ENCODE measurements around the gene SPOCK3. TPM values are rescaled to one million over a fixed set of nuclear protein-coding genes. Genes with fewer than 3 reads are reported as not detected.

SPOCK3 gene
- total and polyA plus RNA-seq, 4 donors: 0.08 to 0.42 (median 0.24) TPM

- Histone ChIP-seq H3K9me3 (ENCODE audit: control insufficient read depth in 4 of 4, low read length in 3 of 4) (no peaks in the 10 kb centered on the region), H3K27me3 (ENCODE audit: control insufficient read depth in 4 of 4, insufficient read depth in 4 of 4, low read length in 3 of 4) (peaks cover 0 to 4% (median 0%) of the 10 kb centered on the region in 4 donors), H3K36me3 (ENCODE audit: control insufficient read depth in 4 of 4, insufficient read depth in 3 of 4, low read depth in 1 of 4, low read length in 3 of 4) (no peaks in the 10 kb centered on the region), H3K4me1 (ENCODE audit: control insufficient read depth in 4 of 4, insufficient read depth in 4 of 4, low read length in 3 of 4) (peaks cover 4 to 14% (median 13%) of the 10 kb centered on the region in 4 donors), H3K4me3 (ENCODE audit: low read depth in 1 of 3, low read length in 3 of 3) (no peak overlapping the region), H3K9ac (ENCODE audit: low read depth in 1 of 2, low read length in 2 of 2) (no peak overlapping the region), H3K27ac (ENCODE audit: low read depth in 1 of 2, low read length in 2 of 2) (no peak overlapping the region)
- no peak for DNase-seq (ENCODE audit: low spot score)
- TF ChIP-seq FOXA1 (IDR thresholded peaks at IDR 0.05): no peak
- no peak for TF ChIP-seq EGR1 (IDR thresholded peaks at IDR 0.05; ENCODE audit: low read depth in 2 of 2)
- TF ChIP-seq GABPA (IDR thresholded peaks at IDR 0.05 in 1 of 2, conservative IDR thresholded peaks at IDR 0.05 in 1 of 2): no peak
- TF ChIP-seq JUND (IDR thresholded peaks at IDR 0.05): no peak
- TF ChIP-seq REST (IDR thresholded peaks at IDR 0.05): no peak
- no peak for TF ChIP-seq CTCF (IDR thresholded peaks at IDR 0.05; ENCODE audit: low read depth, low read length, missing input control)
- TF ChIP-seq, protein P1, sequence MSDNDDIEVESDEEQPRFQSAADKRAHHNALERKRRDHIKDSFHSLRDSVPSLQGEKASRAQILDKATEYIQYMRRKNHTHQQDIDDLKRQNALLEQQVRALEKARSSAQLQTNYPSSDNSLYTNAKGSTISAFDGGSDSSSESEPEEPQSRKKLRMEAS (IDR thresholded peaks at IDR 0.05): no peak
- no peak for TF ChIP-seq ATF3 (IDR thresholded peaks at IDR 0.05)
- TF ChIP-seq RXRA (IDR thresholded peaks at IDR 0.05): no peak
- TF ChIP-seq NR2F2 (IDR thresholded peaks at IDR 0.05): no peak
- 72% methylated on average over 5 of the region's 5 CpGs for WGBS
These were observed 3.5 kb downstream of the SPOCK3 start for GRCh38 chr4:167230744-167231143.

DNA sequence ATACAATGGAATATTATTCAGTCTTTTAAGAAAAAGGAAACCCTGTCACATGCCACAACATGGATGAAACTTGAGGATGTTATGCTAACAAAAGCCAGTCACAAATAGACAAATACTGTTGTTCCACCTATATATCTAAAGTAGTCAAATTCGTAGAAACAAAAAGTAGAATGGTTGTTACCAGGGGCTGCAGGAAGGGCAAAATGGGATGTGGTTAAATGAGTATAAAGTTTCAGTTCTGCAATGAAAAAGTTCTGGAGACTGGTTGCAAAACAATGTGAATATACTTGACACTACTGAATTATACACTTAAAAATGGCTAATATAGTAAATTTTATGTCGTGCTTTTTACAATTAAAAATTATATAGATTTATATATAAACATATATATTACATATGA lies 12.2 kb downstream of the SPOCK3 start:
- 66% methylated on average over 2 of the region's 2 CpGs for WGBS
- no peaks in the 10 kb centered on the region for H3K4me1 ChIP-seq (ENCODE audit: control insufficient read depth in 4 of 4, insufficient read depth in 4 of 4, low read length in 3 of 4)
- H3K36me3 ChIP-seq (ENCODE audit: control insufficient read depth in 4 of 4, insufficient read depth in 3 of 4, low read depth in 1 of 4, low read length in 3 of 4): no peaks in the 10 kb centered on the region
- H3K27me3 ChIP-seq (ENCODE audit: control insufficient read depth in 4 of 4, insufficient read depth in 4 of 4, low read length in 3 of 4): no peaks in the 10 kb centered on the region
- H3K9ac ChIP-seq (ENCODE audit: low read depth in 1 of 2, low read length in 2 of 2): no peak overlapping the region
- H3K27ac ChIP-seq (ENCODE audit: low read depth in 1 of 2, low read length in 2 of 2): no peak overlapping the region
- H3K4me3 ChIP-seq (ENCODE audit: low read depth in 1 of 3, low read length in 3 of 3): no peak overlapping the region
- DNase-seq (ENCODE audit: low spot score): no peak
- no peaks in the 10 kb centered on the region for H3K9me3 ChIP-seq (ENCODE audit: control insufficient read depth in 4 of 4, low read length in 3 of 4)
- TF ChIP-seq YY1 (IDR thresholded peaks at IDR 0.05) (no peak), GABPA (IDR thresholded peaks at IDR 0.05 in 1 of 2, conservative IDR thresholded peaks at IDR 0.05 in 1 of 2) (no peak), NR2F2 (IDR thresholded peaks at IDR 0.05) (no peak), JUND (IDR thresholded peaks at IDR 0.05) (no peak), FOXA2 (IDR thresholded peaks at IDR 0.05) (no peak), TAF1 (conservative IDR thresholded peaks at IDR 0.05) (no peak), RAD21 (IDR thresholded peaks at IDR 0.05) (no peak), REST (IDR thresholded peaks at IDR 0.05) (no peak), CTCF (IDR thresholded peaks at IDR 0.05; ENCODE audit: low read depth, low read length, missing input control) (no peak), RXRA (IDR thresholded peaks at IDR 0.05) (no peak), HNF4G (IDR thresholded peaks at IDR 0.05) (no peak), HNF4A (conservative IDR thresholded peaks at IDR 0.05) (no peak), SP1 (IDR thresholded peaks at IDR 0.05) (no peak), EGR1 (IDR thresholded peaks at IDR 0.05; ENCODE audit: low read depth in 2 of 2) (no peak)
- TF ChIP-seq, protein P1 (IDR thresholded peaks at IDR 0.05): no peak
- TF ChIP-seq, protein P2, sequence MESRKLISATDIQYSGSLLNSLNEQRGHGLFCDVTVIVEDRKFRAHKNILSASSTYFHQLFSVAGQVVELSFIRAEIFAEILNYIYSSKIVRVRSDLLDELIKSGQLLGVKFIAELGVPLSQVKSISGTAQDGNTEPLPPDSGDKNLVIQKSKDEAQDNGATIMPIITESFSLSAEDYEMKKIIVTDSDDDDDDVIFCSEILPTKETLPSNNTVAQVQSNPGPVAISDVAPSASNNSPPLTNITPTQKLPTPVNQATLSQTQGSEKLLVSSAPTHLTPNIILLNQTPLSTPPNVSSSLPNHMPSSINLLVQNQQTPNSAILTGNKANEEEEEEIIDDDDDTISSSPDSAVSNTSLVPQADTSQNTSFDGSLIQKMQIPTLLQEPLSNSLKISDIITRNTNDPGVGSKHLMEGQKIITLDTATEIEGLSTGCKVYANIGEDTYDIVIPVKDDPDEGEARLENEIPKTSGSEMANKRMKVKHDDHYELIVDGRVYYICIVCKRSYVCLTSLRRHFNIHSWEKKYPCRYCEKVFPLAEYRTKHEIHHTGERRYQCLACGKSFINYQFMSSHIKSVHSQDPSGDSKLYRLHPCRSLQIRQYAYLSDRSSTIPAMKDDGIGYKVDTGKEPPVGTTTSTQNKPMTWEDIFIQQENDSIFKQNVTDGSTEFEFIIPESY (IDR thresholded peaks at IDR 0.05): no peak

Data from liver (tissue), 9 donors.